Thymus (tissue), 11 donors: ENCODE data around the gene PFKFB4. TPM values are rescaled to one million over a fixed set of nuclear protein-coding genes. Genes with fewer than 3 reads are reported as not detected.
A peak's percentile ranks its signal among the peaks of the same experiment; 100 is the strongest.

Source experiments
- DNase-seq, 9 donors: peaks; one replicate each; pipeline ENCODE4 v3.0.0-alpha.2; 2013; ENCODE audit warnings: low spot score in 9 of 9, low read depth in 6 of 9, missing footprints in 1 of 9
- H3K27ac ChIP-seq, 2 donors: one replicate each; pipeline ENCODE4 v1.5.1; 2013; ENCODE audit warnings: control low read depth in 1 of 2, low read depth in 1 of 2, low read length in 1 of 2, mild to moderate bottlenecking in 1 of 2, moderate library complexity in 1 of 2
- H3K27me3 ChIP-seq, 2 donors: one replicate each; pipeline ENCODE4 v1.5.1; 2013; ENCODE audit warnings: low read length in 1 of 2; ENCODE audit not compliant: control insufficient read depth in 2 of 2, insufficient read depth in 1 of 2
- H3K36me3 ChIP-seq, 2 donors: one replicate each; pipeline ENCODE4 v1.5.1; 2013; ENCODE audit warnings: low read length in 1 of 2, mild to moderate bottlenecking in 1 of 2, moderate library complexity in 1 of 2; ENCODE audit not compliant: control insufficient read depth in 2 of 2, insufficient read depth in 2 of 2
- H3K4me1 ChIP-seq, 2 donors: one replicate each; pipeline ENCODE4 v1.5.1; 2013; ENCODE audit warnings: low read length in 2 of 2; ENCODE audit not compliant: control insufficient read depth in 2 of 2, insufficient read depth in 2 of 2
- H3K4me3 ChIP-seq, 2 donors: one replicate each; pipeline ENCODE4 v1.5.1; 2013; ENCODE audit warnings: low read length in 2 of 2, control low read depth in 1 of 2, mild to moderate bottlenecking in 1 of 2
- H3K9me3 ChIP-seq, 2 donors: one replicate each; pipeline ENCODE4 v1.5.1; 2013; ENCODE audit warnings: low read length in 1 of 2, mild to moderate bottlenecking in 1 of 2; ENCODE audit not compliant: control insufficient read depth in 2 of 2, insufficient read depth in 1 of 2
- WGBS: extraction: QIAGEN DNeasy Blood & Tissue Kit; methylation state at CpG from one replicate; pipeline ENCODE4 v1.1.7; 2013; 5-methylcytosine and 5-hydroxymethylcytosine counted together
- polyA plus RNA-seq: library from polyadenylated mRNA; stranded (reverse); fragments of 200-250 nt; gene quantifications from one replicate; pipeline ENCODE4 v1.2.3, GENCODE V29; 2013
- total RNA-seq: library from RNA; stranded (reverse); fragments of 120-200 nt; gene quantifications from one replicate; pipeline ENCODE4 v1.2.4, GENCODE V29; 2013
- donor health status: healthy.

Gene PFKFB4
- total and polyA plus RNA-seq, 2 donors = 3.5 to 6.1 TPM

DNA sequence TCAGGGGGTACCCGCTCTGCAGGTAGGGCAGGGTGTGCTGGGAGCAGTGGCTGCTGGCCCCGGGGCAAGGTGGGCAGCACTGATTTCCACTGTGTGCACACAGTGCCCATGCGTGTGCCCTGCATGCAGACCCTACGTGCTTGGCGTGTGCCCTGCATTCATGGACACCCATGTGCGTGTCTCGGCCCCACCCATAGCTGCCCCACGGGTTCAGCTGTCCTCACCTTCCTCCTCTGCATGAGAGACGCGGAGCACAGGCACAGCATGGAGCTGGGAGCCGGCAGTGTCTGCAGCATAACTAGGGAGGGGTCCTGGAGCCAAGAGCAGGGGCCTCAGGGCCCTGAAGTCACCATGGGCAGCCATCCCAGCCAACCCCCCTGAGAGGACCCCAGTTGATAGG is 8.6 kb upstream of the PFKFB4 start:
- WGBS = 96% methylated on average over 11 of the region's 11 CpGs
- peaks cover 0 to 5% of the 10 kb centered on the region in 2 donors for H3K9me3 ChIP-seq
- H3K27me3 ChIP-seq = peaks cover 0 to 13% of the 10 kb centered on the region in 2 donors
- no peak overlapping the region for H3K4me3 ChIP-seq
- H3K4me1 ChIP-seq = peaks cover 0 to 11% of the 10 kb centered on the region in 2 donors
- H3K36me3 ChIP-seq = no peaks in the 10 kb centered on the region
- no peak for DNase-seq
- H3K27ac ChIP-seq = no peak overlapping the region

DNA sequence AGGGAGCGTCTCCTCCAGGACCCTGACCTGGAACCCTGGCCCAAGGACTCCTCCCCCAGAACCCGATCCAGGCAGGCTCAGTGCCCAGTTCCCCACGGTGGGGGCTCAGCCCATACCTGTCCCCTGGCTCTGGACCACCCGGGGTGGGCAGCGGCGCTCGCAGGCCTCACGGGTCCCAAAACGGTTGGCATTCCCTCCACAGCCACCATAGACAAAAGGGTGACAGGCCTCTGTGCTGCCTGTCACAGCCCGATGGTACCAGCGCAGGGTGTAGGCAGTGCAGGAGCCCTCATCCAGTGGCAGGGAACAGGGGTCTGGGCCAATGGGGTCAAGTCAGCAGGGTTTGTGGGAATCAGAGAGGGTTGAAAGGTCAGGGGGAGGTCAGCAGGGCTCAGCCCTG is 8.1 kb upstream of the PFKFB4 start:
- Histone ChIP-seq H3K36me3 (no peaks in the 10 kb centered on the region), H3K27me3 (peaks cover 0 to 14% of the 10 kb centered on the region in 2 donors), H3K27ac (no peak overlapping the region), H3K9me3 (peaks cover 0 to 5% of the 10 kb centered on the region in 2 donors), H3K4me1 (peaks cover 0 to 15% of the 10 kb centered on the region in 2 donors), H3K4me3 (no peak overlapping the region)
- 95% methylated on average over 11 of the region's 11 CpGs for WGBS
- DNase-seq = no peak

DNA sequence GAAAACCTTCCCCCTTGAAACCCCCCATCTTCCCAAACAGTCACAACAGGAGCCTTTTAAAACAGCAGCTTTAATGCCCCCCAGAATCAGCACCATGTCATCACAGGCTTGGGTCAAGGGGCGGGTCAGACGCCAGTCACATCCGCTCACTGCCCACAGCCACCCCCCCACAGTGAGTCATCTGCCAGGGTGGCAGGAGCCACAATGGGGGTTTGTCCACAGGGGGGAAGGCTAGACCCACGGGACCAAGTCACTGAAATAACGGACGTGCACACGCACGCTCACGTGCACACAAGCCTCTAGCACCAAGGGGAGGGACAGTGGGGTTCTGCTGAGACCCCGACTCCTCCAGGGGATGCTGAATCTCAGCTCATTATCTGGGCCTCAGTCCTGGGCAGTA is 7.4 kb upstream of the PFKFB4 start:
- Histone ChIP-seq H3K4me3 (no peak overlapping the region), H3K27ac (no peak overlapping the region), H3K27me3 (peaks cover 0 to 14% of the 10 kb centered on the region in 2 donors), H3K36me3 (no peaks in the 10 kb centered on the region), H3K9me3 (peaks cover 0 to 5% of the 10 kb centered on the region in 2 donors), H3K4me1 (peaks cover 0 to 19% of the 10 kb centered on the region in 2 donors)
- DNase-seq = no peak
- WGBS = 91% methylated on average over 10 of the region's 10 CpGs

DNA sequence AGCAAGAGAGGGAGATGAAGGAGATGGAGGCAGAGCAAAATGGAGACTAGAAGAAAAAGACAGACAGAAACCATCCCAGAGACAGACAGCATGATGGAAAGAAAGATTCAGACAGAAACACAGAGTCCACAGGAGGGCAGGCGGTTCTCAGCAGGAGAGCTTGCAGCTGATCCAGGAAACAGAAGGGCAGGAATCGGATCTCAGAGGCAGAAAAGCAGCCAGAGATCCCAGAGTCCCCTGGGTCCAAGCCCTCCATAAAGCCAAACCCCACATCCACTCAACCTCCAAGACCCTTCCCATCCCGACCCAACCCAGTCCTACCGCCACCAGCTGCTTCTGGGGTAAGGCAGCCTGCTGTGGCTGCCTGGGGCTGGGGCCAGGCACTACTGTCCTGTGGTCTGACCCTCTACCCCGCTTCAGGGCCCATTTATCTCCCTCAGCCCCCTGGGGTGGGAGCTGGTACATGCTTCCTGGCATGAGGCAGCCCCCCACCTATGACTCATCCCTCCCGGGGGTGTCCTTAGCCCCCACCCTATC is 6.8 kb upstream of the PFKFB4 start, which contains the start of gene UCN2:
Gene UCN2 (minus strand): TSS at position 400 of the 537 bp plus-strand sequence. CDS start 657 bp downstream, outside the sequence.
- Histone ChIP-seq H3K4me1 (peaks cover 0 to 21% of the 10 kb centered on the region in 2 donors), H3K4me3 (no peak within 1 kb of the TSS), H3K9me3 (peaks cover 0 to 5% of the 10 kb centered on the region in 2 donors), H3K36me3 (no peaks in the 10 kb centered on the region), H3K27ac (no peak within 1 kb of the TSS), H3K27me3 (peaks cover 0 to 14% of the 10 kb centered on the region in 2 donors)
- no peak for DNase-seq
- 94% methylated on average over 6 of the region's 6 CpGs for WGBS

DNA sequence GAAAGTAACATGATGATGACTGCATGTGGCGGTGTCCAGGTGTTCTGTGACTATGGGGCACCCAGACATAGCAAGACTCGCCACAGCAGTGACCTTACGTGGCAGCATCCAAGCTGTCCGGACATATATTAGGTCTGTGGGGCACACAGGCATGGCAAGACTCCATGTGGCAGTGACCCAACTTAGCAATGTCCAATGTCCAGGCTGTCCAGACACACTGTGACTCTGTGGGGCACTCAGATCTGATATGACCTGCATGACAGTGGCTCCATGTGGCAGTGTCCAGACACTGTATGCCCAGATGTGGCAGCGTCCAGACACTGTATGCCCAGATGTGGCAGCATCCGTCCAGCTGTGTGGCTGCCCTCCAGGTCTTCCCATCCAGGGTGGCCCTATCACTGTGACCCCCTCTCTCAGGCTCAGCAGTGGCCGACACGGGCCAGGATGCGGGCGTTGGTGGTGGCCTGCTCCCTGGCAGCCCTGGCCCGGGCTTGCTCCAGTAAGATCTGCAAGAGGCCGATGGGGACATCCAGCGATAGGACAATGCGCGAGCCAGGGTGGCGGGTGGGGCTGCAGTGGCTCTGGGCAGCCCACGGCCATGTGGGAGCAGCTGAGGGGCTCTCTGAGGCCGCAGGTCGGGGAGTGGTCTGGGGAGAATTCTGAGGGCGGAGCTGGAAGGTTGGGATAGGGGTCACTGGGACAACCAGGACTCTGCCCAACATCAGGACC is 5.9 kb upstream of the PFKFB4 start:
- H3K4me3 ChIP-seq = no peak overlapping the region
- 96% methylated on average over 20 of the region's 20 CpGs for WGBS
- peaks cover 0 to 14% of the 10 kb centered on the region in 2 donors for H3K27me3 ChIP-seq
- H3K36me3 ChIP-seq = no peaks in the 10 kb centered on the region
- H3K4me1 ChIP-seq = peaks cover 0 to 29% of the 10 kb centered on the region in 2 donors
- H3K27ac ChIP-seq = no peak overlapping the region
- no peak for DNase-seq
- H3K9me3 ChIP-seq = peaks cover 0 to 5% of the 10 kb centered on the region in 2 donors

DNA sequence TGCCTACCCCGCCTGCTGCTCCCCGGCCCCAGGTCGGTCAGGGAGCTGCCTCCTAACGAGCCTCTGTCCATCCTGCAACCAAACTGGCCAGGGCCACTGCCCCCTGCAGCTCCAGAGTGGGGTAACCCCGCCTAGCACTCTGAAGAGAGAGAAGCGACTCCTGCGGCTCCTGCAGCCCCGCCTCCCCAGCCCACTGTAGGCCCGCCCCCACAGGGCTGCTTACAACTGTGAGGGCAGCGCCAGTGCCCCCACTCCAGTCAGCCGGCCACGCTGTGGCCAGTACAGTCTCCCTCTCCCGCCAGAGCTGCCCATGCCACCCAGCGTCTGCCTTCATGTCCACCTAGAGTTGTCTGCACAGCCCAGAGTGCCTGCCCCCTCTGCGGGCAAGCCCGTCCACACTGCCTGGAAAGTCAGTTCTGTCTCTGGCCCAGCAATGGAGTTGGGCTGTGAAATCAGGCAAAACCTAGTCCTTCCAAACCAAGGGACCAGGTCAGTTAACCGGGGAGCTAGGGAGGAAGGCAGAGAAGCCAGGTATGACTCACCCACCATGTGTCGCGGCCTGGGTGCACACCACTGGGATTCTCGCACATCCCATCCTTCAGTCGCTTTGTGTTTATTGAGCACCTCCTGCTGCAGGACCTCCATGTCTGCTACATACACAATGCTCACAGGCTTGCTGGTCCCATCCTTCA is 4.6 kb upstream of the PFKFB4 start:
- H3K36me3 ChIP-seq = no peaks in the 10 kb centered on the region
- no peak overlapping the region for H3K27ac ChIP-seq
- H3K27me3 ChIP-seq = peaks cover 0 to 14% of the 10 kb centered on the region in 2 donors
- DNase-seq = peak in 1 of 9 donors; percentile 29
- 44% methylated on average over 21 of the region's 21 CpGs for WGBS
- H3K9me3 ChIP-seq = peaks cover 0 to 5% of the 10 kb centered on the region in 2 donors
- no peak overlapping the region for H3K4me3 ChIP-seq
- H3K4me1 ChIP-seq = peaks cover 1 to 40% of the 10 kb centered on the region in 2 donors

DNA sequence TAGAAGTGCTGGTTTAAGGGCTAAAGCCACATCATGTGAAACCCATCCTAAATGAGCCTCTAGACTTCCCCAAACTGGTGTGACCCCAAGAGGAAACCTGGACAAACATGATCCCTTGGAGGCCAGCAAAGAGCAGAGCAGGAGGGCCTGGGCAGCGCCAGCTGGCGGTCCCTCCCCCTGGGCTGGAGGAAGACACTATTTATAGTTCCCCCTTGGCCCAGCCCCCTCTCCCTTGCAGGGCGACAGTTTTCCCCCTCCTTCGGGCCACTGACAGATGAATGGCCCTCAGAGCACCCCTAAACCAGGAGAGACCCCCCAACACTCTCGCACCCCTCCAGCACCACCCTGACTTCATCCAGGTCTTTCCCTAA is 4.0 kb upstream of the PFKFB4 start:
- 20% methylated on average over 5 of the region's 5 CpGs for WGBS
- no peaks in the 10 kb centered on the region for H3K36me3 ChIP-seq
- H3K27ac ChIP-seq = no peak overlapping the region
- H3K27me3 ChIP-seq = peaks cover 0 to 14% of the 10 kb centered on the region in 2 donors
- peaks cover 3 to 42% of the 10 kb centered on the region in 2 donors for H3K4me1 ChIP-seq
- peaks cover 0 to 5% of the 10 kb centered on the region in 2 donors for H3K9me3 ChIP-seq
- H3K4me3 ChIP-seq = no peak overlapping the region
- DNase-seq = no peak

DNA sequence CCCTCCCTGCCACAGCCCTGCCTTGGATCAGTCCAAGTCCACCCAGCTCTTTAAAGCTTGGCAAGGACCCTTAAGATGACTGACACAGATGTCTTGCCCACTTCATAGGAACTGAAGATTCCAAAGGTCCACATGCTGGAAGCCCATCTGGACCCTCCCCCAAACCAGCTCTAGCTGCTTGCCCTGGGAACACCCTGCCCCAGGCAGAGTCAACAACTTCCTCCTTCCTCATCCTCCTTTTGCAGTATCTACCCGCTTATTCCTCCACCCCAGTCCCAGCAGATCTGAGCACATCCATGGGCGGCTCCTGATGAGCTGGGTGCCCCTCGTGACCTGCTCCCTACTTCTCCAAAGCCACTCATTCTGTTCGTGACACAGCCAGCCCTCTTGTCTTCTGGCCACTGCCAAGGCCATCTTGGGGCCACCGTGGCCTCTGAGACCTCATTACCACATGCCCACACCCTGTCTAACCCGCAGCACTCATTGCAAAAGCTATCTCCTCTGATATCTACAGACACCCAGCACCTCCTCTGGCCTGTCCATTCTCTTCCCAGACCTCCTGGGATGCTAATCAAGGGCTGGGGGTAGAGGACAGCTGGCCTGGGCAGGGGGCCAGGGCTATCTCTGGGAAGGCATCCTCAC is 2.0 kb upstream of the PFKFB4 start:
- WGBS = 88% methylated on average over 6 of the region's 6 CpGs
- DNase-seq = no peak

More for the DNA sequence above, 2.0 kb upstream of the PFKFB4 start:
- Histone ChIP-seq H3K4me1 (peaks cover 3 to 42% of the 10 kb centered on the region in 2 donors), H3K4me3 (no peak overlapping the region), H3K27me3 (peaks cover 0 to 14% of the 10 kb centered on the region in 2 donors), H3K27ac (no peak overlapping the region), H3K9me3 (no peaks in the 10 kb centered on the region), H3K36me3 (no peaks in the 10 kb centered on the region)
